ENCODE results near the gene WDR91.
"Not testable (repeated sequence)": the region's sequence is repeated elsewhere in the genome, so short reads cannot be mapped to it uniquely, and the experiment has no call there.

The WDR91 gene

GRCh38 chr7:135211179-135211945, at the start of gene WDR91:
TSS of gene WDR91 (minus strand) at chr7:135211526. CDS start at chr7:135211502, 24 bp downstream.
- DNase-seq (ENCODE audit: low spot score), result peak; percentile 100

- DNase-seq (ENCODE audit: low spot score), result no peak
These were observed 49.1 kb upstream of the WDR91 start for GRCh38 chr7:135260470-135260869.

GRCh38 chr7:135259702-135260101, 48.4 kb upstream of the WDR91 start:
- no peak for DNase-seq (ENCODE audit: low spot score)

GRCh38 chr7:135258585-135258984, 47.3 kb upstream of the WDR91 start:
- no peak for DNase-seq (ENCODE audit: low spot score)

GRCh38 chr7:135257790-135258189, 46.5 kb upstream of the WDR91 start:
- DNase-seq (ENCODE audit: low spot score), result no peak

- DNase-seq (ENCODE audit: low spot score), result peak; percentile 88
These were observed 42.8 kb upstream of the WDR91 start for GRCh38 chr7:135253851-135254771.

- no peak for DNase-seq (ENCODE audit: low spot score)
These were observed 40.4 kb upstream of the WDR91 start for GRCh38 chr7:135251496-135252391.

- no peak for DNase-seq (ENCODE audit: low spot score)
These were observed 37.2 kb upstream of the WDR91 start for GRCh38 chr7:135248546-135248945.

- DNase-seq (ENCODE audit: low spot score), result no peak
These were observed 36.6 kb upstream of the WDR91 start for GRCh38 chr7:135247746-135248471.

- no peak for DNase-seq (ENCODE audit: low spot score)
These were observed 35.0 kb upstream of the WDR91 start for GRCh38 chr7:135246191-135246825.

GRCh38 chr7:135245226-135246190, 34.2 kb upstream of the WDR91 start:
- no peak for DNase-seq (ENCODE audit: low spot score)

- DNase-seq (ENCODE audit: low spot score), result no peak
These were observed 30.9 kb upstream of the WDR91 start for GRCh38 chr7:135242096-135242684.

GRCh38 chr7:135240441-135240840, 29.1 kb upstream of the WDR91 start:
- no peak for DNase-seq (ENCODE audit: low spot score)

- DNase-seq (ENCODE audit: low spot score), result no peak
These were observed 27.9 kb upstream of the WDR91 start for GRCh38 chr7:135239263-135239662.

GRCh38 chr7:135238112-135238744, 26.9 kb upstream of the WDR91 start:
- no peak for DNase-seq (ENCODE audit: low spot score)

GRCh38 chr7:135236727-135237126, 25.4 kb upstream of the WDR91 start:
- no peak for DNase-seq (ENCODE audit: low spot score)

- no peak for DNase-seq (ENCODE audit: low spot score)
These were observed 24.5 kb upstream of the WDR91 start for GRCh38 chr7:135235841-135236240.

- DNase-seq (ENCODE audit: low spot score), result no peak
These were observed 23.4 kb upstream of the WDR91 start for GRCh38 chr7:135234727-135235126.

- not testable (repeated sequence) for DNase-seq (ENCODE audit: low spot score)
These were observed 22.8 kb upstream of the WDR91 start for GRCh38 chr7:135234095-135234494.
